Fibroblast of pulmonary artery (primary cell): Measurements from ENCODE around the gene PUM2.

Source experiments
- DNase-seq: peaks from one replicate; pipeline ENCODE4 v3.0.0-alpha.2; 2010; ENCODE audit warnings: low read depth
- H3K4me3 ChIP-seq: replicated peaks from 2 replicates; pipeline ENCODE4 v1.5.1; 2011; ENCODE audit warnings: low read depth, mild to moderate bottlenecking, control low read depth, low read length, moderate library complexity
- TF ChIP-seq, protein P1 (sequence below): IDR thresholded peaks from 2 replicates; pipeline ENCODE4 v1.5.1; 2011; ENCODE audit warnings: mild to moderate bottlenecking, control low read depth, low read length, inconsistent platforms; ENCODE audit errors: missing control alignments

Gene PUM2

DNA sequence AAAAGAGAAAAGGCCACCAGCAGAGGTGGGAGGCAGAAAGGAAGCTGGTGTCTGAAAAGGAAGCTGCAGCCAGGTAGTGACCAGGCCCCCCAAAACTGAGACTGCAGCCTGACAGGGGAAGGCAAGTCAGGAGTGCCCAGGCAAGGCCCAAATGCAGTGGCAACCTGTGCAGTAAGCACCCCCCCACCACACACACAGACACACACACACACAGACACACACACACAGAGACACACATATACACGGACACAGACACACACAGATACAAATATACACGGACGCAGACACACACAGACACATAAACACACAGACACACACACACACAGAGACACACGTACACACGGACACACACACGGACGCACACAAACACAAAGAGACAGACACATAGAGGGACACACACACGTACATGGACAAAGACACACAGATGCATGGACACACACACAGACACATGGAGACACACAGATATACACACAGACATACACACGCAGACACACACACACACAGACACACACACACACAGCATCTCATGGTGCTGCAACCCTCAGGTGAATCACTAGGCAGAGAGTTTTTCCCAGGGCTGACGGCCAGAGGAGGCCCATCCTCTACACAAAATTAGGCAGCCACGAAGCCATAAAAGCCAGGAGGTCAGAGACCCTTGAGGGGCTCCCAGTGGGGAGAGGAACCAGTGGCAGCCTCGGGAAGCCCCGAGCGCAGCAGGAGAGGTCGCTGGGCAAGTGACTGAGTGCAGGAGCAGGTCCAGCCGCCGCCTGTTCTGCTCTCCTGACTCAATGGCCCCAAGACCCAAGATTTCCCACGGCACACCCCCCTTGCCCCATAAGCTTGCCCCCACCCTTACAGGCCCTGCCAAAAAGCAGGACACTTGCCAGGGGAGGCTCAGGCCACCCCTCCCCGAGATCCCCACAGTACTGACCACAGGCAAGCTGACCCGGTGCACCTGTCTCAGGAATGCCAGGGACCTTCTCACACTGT, 132.0 kb downstream of the PUM2 start:
- DNase-seq: no peak
- TF ChIP-seq, protein P1, sequence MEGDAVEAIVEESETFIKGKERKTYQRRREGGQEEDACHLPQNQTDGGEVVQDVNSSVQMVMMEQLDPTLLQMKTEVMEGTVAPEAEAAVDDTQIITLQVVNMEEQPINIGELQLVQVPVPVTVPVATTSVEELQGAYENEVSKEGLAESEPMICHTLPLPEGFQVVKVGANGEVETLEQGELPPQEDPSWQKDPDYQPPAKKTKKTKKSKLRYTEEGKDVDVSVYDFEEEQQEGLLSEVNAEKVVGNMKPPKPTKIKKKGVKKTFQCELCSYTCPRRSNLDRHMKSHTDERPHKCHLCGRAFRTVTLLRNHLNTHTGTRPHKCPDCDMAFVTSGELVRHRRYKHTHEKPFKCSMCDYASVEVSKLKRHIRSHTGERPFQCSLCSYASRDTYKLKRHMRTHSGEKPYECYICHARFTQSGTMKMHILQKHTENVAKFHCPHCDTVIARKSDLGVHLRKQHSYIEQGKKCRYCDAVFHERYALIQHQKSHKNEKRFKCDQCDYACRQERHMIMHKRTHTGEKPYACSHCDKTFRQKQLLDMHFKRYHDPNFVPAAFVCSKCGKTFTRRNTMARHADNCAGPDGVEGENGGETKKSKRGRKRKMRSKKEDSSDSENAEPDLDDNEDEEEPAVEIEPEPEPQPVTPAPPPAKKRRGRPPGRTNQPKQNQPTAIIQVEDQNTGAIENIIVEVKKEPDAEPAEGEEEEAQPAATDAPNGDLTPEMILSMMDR: no peak
- H3K4me3 ChIP-seq: no peak overlapping the region

DNA sequence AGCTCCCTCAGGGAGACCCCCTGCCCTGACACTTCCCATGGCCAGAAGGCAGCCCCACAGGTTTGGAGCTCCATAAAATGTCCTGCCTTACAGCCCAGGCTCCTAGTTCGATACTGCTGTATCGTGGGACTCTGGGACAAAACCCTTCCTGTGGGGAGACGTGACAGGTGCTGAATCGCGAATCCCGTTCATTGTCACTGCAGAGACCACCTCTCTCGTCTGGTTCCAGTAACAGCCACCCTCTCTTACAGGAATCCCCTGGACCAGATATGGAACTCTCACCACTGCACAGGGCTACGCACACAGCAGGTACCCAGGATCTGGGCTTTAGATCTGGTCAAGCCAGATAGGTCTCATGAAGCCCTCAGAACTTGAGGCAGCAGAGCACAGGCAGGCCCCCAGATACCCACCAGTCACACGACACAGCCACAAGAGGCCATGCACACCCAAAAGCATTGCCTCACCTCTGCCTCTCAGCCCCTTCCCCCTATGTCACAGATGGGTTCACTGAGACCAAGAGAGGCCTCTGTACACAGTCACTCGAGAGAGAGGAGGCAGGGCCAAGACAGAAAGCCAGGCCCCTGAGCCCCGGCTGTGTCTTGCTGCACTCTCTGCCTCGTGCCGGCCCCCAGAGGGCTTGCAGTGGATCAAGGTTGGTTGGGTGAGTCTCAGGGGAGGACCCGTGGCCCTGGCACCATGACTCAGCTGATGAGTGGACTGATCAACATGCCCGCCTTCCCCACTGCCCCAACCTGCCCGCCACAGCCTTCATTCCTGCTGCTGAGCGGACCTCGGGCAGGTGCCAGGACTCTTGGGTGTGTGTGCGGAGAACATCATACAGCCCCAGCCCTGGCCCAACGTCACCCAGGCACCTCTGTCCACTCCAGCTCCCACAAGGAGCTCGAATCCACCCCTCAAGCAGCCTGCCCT, 133.3 kb downstream of the PUM2 start:
- TF ChIP-seq, protein P1: no peak
- H3K4me3 ChIP-seq: no peak overlapping the region
- DNase-seq: no peak

DNA sequence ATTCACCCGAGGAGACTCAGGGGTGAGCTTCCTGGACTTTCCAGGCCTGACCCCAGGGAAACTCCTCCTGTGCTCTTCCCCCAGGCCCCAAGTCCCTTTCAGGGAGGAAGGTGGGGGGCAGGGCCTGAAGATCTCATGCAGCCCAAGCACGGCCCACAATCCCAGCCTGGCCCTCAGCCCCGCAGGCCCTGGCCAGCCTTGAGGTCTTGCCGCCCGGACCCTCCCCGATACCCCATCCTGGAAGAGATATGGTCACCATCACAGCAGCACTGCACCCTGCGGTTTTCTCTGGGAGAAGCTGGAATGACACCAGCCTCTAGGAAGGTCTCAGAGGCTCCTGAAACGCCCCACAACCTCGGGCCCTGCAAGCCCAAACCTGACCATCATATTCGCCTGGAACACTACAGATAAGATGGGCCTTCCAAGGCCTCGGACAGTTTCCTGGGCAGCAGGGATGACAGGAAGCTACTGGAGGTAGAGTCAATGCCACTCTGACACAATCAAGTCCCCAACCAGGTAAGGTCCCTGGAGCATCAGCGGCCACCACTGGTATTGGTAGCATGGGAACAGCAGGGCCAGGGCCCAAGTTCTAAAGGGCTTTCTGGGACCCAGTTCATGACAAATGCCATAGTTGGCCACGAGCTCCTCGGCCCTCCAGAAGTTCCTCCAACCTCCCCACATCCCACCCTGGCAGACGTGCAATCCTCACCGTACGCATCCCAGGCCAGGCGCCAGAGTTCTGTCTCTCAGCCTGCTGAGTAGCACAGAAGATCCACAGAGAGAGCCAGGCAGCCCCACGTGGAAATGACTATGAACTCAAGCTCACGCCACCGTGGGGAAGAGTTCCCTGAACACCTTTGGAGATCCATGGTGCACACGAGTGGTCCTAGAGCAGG, 134.3 kb downstream of the PUM2 start:
- TF ChIP-seq, protein P1: no peak
- H3K4me3 ChIP-seq: no peak overlapping the region
- DNase-seq: no peak

DNA sequence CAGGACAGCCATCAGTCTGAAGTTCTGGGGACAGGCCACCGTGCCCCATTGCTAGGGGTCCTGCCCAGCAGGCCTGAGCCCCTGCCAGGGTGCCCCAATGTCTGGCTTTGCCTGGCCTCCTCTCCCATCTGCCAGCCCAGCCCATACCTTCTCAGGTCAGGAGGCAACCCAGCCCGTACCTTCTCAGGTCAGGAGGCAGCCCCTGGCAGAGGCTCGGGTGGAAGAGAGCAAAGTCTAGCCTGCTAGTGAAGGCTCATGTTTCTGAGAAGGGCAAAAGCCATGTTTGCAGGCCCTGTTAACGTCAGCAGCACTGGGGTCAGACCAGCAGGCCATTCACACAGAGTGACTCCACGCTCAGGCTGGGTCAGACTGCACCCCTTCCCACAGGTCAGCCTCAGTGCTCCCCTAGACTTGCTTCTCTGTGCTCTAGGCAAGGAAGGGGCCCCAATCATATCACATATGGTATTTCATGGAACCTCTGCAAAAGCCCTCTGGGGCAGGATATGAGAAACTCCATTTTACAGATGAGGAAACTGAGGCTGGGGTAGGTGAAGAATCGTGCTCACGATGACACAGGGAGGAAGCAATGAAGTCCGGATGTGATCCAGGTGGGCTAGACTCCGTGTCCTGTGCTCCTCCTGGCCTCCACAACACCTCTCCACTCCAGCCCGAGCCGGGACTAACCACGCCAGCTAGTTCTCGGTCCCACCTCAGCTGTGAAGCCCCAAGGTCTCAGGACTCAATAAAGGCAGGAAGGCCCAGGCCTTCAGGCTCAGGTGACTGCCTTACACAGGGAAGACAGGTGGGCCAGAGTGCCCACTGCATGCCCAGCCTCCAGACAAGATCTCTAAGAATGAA, 135.2 kb downstream of the PUM2 start:
- no peak for DNase-seq
- TF ChIP-seq, protein P1: no peak
- no peak overlapping the region for H3K4me3 ChIP-seq

DNA sequence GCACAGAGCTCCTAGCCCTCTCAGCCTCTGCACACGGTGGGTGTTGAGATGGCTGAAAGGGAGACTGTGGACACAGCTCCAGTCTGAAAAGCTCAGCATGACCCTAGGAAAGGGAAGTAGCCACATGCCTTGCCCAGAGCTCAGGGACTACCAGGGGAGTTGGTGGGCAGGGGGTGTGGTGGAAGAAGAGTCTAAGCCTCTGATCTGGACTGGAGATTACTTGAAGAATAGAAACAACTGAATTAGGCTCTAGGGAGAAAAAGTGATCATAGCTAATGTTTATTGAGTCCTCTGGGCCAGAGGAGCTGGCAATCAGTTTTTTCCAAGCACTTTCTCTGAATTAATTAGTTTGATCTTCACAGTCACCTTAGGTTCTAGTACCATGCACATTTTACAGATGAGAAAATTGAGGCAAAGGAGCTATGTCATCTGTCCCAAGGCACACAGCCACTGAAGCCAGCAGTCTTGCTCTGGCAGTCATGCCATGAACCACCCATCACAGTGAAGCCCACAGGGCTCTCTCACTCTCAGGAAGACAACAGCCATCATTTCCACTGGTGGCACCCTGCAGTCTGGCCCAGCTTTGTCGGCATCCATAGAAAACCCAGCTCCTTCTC, 136.0 kb downstream of the PUM2 start:
- H3K4me3 ChIP-seq: no peak overlapping the region
- TF ChIP-seq, protein P1: no peak
- no peak for DNase-seq
